Tibial nerve (tissue), 4 donors: ENCODE measurements around the gene LAMB4. TPM values are rescaled to one million over a fixed set of nuclear protein-coding genes. Genes with fewer than 3 reads are reported as not detected.

Experiments
- DNase-seq, 2 donors: peaks; one replicate each; pipeline ENCODE4 v3.0.0-alpha.2; 2019; ENCODE audit warnings: low spot score in 2 of 2
- H3K27ac ChIP-seq, 4 donors: fragments of 200-600 bp; sonication (generic) in 3 of 4; one replicate each; pipeline ENCODE4 v1.5.1; 2017 to 2019; ENCODE audit warnings: mild to moderate bottlenecking in 1 of 4
- H3K27me3 ChIP-seq, 2 donors: fragments of 200-600 bp; sonication (generic) in 1 of 2; one replicate each; pipeline versions ENCODE4 v1.5.1 to v1.6.0; 2017 to 2019
- H3K36me3 ChIP-seq, 3 donors: fragments of 200-600 bp; sonication (generic); one replicate each; pipeline ENCODE4 v1.5.1; 2018 to 2019
- H3K4me1 ChIP-seq, 4 donors: fragments of 200-600 bp; sonication (generic) in 3 of 4; one replicate each; pipeline ENCODE4 v1.5.1; 2017 to 2019
- H3K4me3 ChIP-seq, 4 donors: fragments of 200-600 bp; sonication (generic) in 3 of 4; one replicate each; pipeline ENCODE4 v1.5.1; 2017 to 2019; ENCODE audit warnings: mild to moderate bottlenecking in 1 of 4, moderate library complexity in 1 of 4
- H3K9me3 ChIP-seq, 4 donors: fragments of 200-600 bp; sonication (generic) in 3 of 4; one replicate each; pipeline ENCODE4 v1.5.1; 2017 to 2019
- CTCF ChIP-seq, 5 experiments: fragments of 200-600 bp in 3 of 5; fragments of 450-650 bp in 2 of 5; sonication (generic) in 3 of 5; IDR thresholded peaks; one replicate each; pipeline ENCODE4 v1.5.1; 2016 to 2019; ENCODE audit warnings: antibody characterized with exemption in 5 of 5, mild to moderate bottlenecking in 3 of 5, moderate library complexity in 2 of 5
- EP300 ChIP-seq, 2 donors: sonication (generic); formaldehyde crosslinking; IDR thresholded peaks; one replicate each; pipeline ENCODE4 v1.6.1; 2017; ENCODE audit warnings: antibody characterized with exemption in 2 of 2, mild to moderate bottlenecking in 1 of 2
- POLR2A ChIP-seq, 2 donors: fragments of 450-650 bp; IDR thresholded peaks; one replicate each; pipeline ENCODE4 v1.6.1; 2017; ENCODE audit warnings: antibody characterized with exemption in 2 of 2, mild to moderate bottlenecking in 2 of 2, moderate library complexity in 2 of 2
- WGBS, 2 donors: methylation state at CpG; one replicate each; pipeline ENCODE4 v1.1.5; 2018; 5-methylcytosine and 5-hydroxymethylcytosine counted together
- total RNA-seq, 4 donors: library from RNA; depleted of rRNA; stranded (reverse); fragments of >200 nt; gene quantifications; one replicate each; pipeline ENCODE4 v1.1.0, GENCODE V29; 2016

LAMB4 gene
- total RNA-seq, 4 donors from 2014 or later = 0.22 to 1.2 (median 0.42) TPM; not detected in 1

- Histone ChIP-seq H3K4me3 (no peak overlapping the region), H3K9me3 (no peaks in the 10 kb centered on the region), H3K27ac (no peak overlapping the region), H3K4me1 (no peaks in the 10 kb centered on the region), H3K36me3 (no peaks in the 10 kb centered on the region), H3K27me3 (no peaks in the 10 kb centered on the region)
- no peak for DNase-seq
- TF ChIP-seq EP300 (IDR thresholded peaks at IDR 0.05) (no peak), CTCF (IDR thresholded peaks at IDR 0.05) (no peak), POLR2A (IDR thresholded peaks at IDR 0.05) (no peak)
- 83 to 87% methylated on average over 4 of the region's 4 CpGs for WGBS, 2 donors
These were observed 7.8 kb upstream of the LAMB4 start for GRCh38 chr7:108137993-108138392.

- Histone ChIP-seq H3K36me3 (no peaks in the 10 kb centered on the region), H3K27ac (no peak overlapping the region), H3K9me3 (no peaks in the 10 kb centered on the region), H3K27me3 (no peaks in the 10 kb centered on the region), H3K4me3 (no peak overlapping the region), H3K4me1 (no peaks in the 10 kb centered on the region)
- no peak for DNase-seq
- WGBS, 2 donors = 97 to 100% methylated on average over 3 of the region's 3 CpGs
- TF ChIP-seq EP300 (IDR thresholded peaks at IDR 0.05) (no peak), CTCF (IDR thresholded peaks at IDR 0.05) (no peak), POLR2A (IDR thresholded peaks at IDR 0.05) (no peak)
These were observed 6.9 kb upstream of the LAMB4 start for GRCh38 chr7:108137040-108137439.

- Histone ChIP-seq H3K9me3 (no peaks in the 10 kb centered on the region), H3K27ac (no peak overlapping the region), H3K4me3 (no peak overlapping the region), H3K36me3 (no peaks in the 10 kb centered on the region), H3K27me3 (no peaks in the 10 kb centered on the region), H3K4me1 (no peaks in the 10 kb centered on the region)
- DNase-seq = no peak
- TF ChIP-seq CTCF (IDR thresholded peaks at IDR 0.05) (no peak), EP300 (IDR thresholded peaks at IDR 0.05) (no peak), POLR2A (IDR thresholded peaks at IDR 0.05) (no peak)
- WGBS, 2 donors = 79 to 90% methylated on average over 4 of the region's 4 CpGs
These were observed 6.1 kb upstream of the LAMB4 start for GRCh38 chr7:108136191-108136688.

DNA sequence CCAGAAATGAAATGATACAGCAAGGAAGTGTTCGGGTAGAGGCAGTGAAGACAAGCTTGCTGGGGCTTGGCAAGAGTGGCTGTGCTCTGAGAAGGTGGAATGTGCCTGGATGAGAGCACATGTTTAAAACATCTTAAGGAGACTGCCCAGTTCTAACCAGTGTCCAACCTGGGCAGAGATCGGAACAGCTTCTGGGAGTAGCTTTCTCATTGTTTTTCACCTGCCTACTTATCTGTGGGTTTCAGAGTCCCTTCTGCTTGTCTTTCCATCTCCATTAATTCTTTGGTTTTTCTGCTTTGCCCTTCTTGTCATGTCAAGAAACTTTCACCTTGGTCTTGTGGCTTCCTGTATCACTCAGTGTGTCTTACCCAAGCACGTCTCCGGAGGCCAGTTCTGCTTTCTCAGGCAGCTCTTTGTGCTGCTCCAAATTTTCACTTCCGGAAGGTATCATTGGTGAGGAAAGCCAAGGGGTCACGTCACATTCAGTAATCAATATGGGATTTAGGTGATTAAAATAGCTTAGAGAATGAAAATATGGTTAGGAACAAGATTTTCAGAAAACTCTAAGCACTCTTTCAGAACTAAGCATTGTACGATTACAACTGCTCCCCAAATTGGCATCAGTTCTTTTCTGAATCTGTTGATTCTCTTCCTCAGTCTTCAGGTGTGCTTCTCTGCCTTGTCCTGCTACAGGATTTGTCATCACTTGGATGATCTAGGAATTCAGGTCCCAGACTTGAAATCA, 5.5 kb upstream of the LAMB4 start:
- TF ChIP-seq EP300 (IDR thresholded peaks at IDR 0.05) (no peak), CTCF (IDR thresholded peaks at IDR 0.05) (no peak), POLR2A (IDR thresholded peaks at IDR 0.05) (no peak)
- Histone ChIP-seq H3K4me3 (no peak overlapping the region), H3K9me3 (no peaks in the 10 kb centered on the region), H3K27ac (no peak overlapping the region), H3K36me3 (no peaks in the 10 kb centered on the region), H3K27me3 (no peaks in the 10 kb centered on the region), H3K4me1 (no peaks in the 10 kb centered on the region)
- 86 to 88% methylated on average over 7 of the region's 7 CpGs for WGBS, 2 donors
- no peak for DNase-seq

- WGBS, 2 donors = 92 to 98% methylated on average over 1 of the region's 1 CpG
- no peak for TF ChIP-seq EP300 (IDR thresholded peaks at IDR 0.05)
These were observed 4.3 kb upstream of the LAMB4 start for GRCh38 chr7:108134486-108134885.

More at GRCh38 chr7:108134486-108134885, 4.3 kb upstream of the LAMB4 start:
- no peak overlapping the region for H3K4me3 ChIP-seq
- no peaks in the 10 kb centered on the region for H3K36me3 ChIP-seq
- H3K4me1 ChIP-seq = no peaks in the 10 kb centered on the region
- DNase-seq = no peak
- H3K9me3 ChIP-seq = no peaks in the 10 kb centered on the region
- no peak overlapping the region for H3K27ac ChIP-seq
- no peaks in the 10 kb centered on the region for H3K27me3 ChIP-seq
